Activated B cell treated with CpG ODN at 0.5 μM for 24 hours (primary cell): ENCODE results near the gene CBY1. TPM values are rescaled to one million over a fixed set of nuclear protein-coding genes. Genes with fewer than 3 reads are reported as not detected.

Experiments
- ATAC-seq: fragments of 200-7000 bp; cut with Tn5 transposase; one replicate; pipeline ENCODE4 v1.10.0; 2021; ENCODE audit warnings: low read depth, mild to moderate bottlenecking, moderate library complexity
- CTCF ChIA-PET: fragments of 350-600 bp; sonication (Branson Sonifier 250); formaldehyde crosslinking; loops from one replicate; lab custom pipeline; 2021; ENCODE audit warnings: antibody characterized with exemption; lab: Charles Lee
- POLR2A ChIA-PET: fragments of 350-600 bp; sonication (Branson Sonifier 250); formaldehyde crosslinking; loops from one replicate; lab custom pipeline; 2021; ENCODE audit warnings: antibody characterized with exemption; lab: Charles Lee
- DNase-seq: peaks from one replicate; pipeline ENCODE4 v3.0.0; 2022
- H3K27ac Mint-ChIP-seq: one replicate; pipeline ENCODE4 v1.8.0; 2020; ENCODE audit warnings: mixed read lengths
- H3K27me3 Mint-ChIP-seq: one replicate; pipeline ENCODE4 v1.8.0; 2021; ENCODE audit warnings: mixed read lengths
- H3K36me3 Mint-ChIP-seq: one replicate; pipeline ENCODE4 v1.8.0; 2021; ENCODE audit warnings: low read depth, mixed read lengths
- H3K4me1 Mint-ChIP-seq: one replicate; pipeline ENCODE4 v1.8.0; 2021; ENCODE audit warnings: mixed read lengths
- H3K4me3 Mint-ChIP-seq: one replicate; pipeline ENCODE4 v1.8.0; 2020; ENCODE audit warnings: mild to moderate bottlenecking, mixed read lengths
- H3K9me3 Mint-ChIP-seq: one replicate; pipeline ENCODE4 v1.8.0; 2020; ENCODE audit warnings: mixed read lengths
- CTCF ChIP-seq: fragments of 200-600 bp; IDR thresholded peaks from one replicate; pipeline ENCODE4 v1.8.0; 2022; ENCODE audit warnings: antibody characterized with exemption, mild to moderate bottlenecking
- intact Hi-C: fragments of 100-400 bp; cut with micrococcal nuclease; formaldehyde crosslinking; loops from one replicate; pipeline ENCODE4 v1.15.1; 2024
- total RNA-seq: library from RNA; stranded (reverse); gene quantifications from 2 replicates; pipeline ENCODE4 v1.2.3, GENCODE V29; 2022

The CBY1 gene
- total RNA-seq, 1 donor from 2014 or later = 14.1 TPM

- H3K4me1 Mint-ChIP-seq = peaks cover 69% of the 10 kb centered on the region
- peaks cover 75% of the 10 kb centered on the region for H3K36me3 Mint-ChIP-seq
- ChIA-PET CTCF (no interaction called here), POLR2A (no interaction called here)
- H3K9me3 Mint-ChIP-seq = no peaks in the 10 kb centered on the region
- H3K27ac Mint-ChIP-seq = no peak overlapping the region
- no peak for ATAC-seq
- H3K4me3 Mint-ChIP-seq = no peak overlapping the region
- no peak for TF ChIP-seq CTCF
- intact Hi-C loops = no loop called here
- no peak for DNase-seq
- no peaks in the 10 kb centered on the region for H3K27me3 Mint-ChIP-seq
These were observed 56.2 kb downstream of the CBY1 start for GRCh38 chr22:38712486-38713207.

GRCh38 chr22:38713921-38714320 is 57.5 kb downstream of the CBY1 start:
- ChIA-PET CTCF (no interaction called here), POLR2A (interaction anchor here (1.4 kb wide), 1 partner anchor 11 kb away, joined by 5 read pairs; no protein-coding TSS in a partner anchor)
- no peak for DNase-seq
- H3K4me1 Mint-ChIP-seq = peaks cover 56% of the 10 kb centered on the region
- H3K27ac Mint-ChIP-seq = no peak overlapping the region
- no peak for TF ChIP-seq CTCF
- no peak overlapping the region for H3K4me3 Mint-ChIP-seq
- ATAC-seq = no peak
- H3K27me3 Mint-ChIP-seq = no peaks in the 10 kb centered on the region
- H3K36me3 Mint-ChIP-seq = peaks cover 81% of the 10 kb centered on the region
- intact Hi-C loops = no loop called here
- no peaks in the 10 kb centered on the region for H3K9me3 Mint-ChIP-seq

DNA sequence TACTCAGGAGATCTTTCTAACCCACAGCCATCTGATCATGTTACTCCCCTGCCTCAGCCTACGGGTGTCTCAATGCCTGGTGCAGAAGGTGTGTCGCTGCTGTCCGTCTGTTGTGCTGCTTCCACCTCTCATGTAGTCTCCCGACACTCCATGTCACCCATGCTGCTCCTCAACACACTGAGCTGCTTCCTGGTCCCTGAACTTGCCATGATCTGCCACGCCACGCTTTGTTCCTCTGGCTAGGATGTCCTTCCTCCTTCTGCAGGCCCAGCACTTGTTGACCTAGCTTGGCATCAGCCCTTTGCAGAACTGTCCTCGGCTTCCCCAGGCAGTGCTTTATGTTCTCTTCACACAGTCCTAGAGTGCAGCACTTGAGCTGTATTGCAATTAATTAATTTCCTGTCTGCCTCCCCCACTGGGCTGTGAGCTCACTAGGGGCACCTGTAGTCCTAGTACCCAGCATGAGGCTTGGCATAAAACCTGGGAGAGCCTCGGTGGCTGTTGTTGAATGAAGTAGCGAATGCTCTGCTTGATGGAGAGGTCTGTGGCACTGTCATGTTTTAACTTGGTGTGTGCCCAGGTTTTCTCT is 58.8 kb downstream of the CBY1 start:
- ChIA-PET CTCF (no interaction called here), POLR2A (interaction anchor here (1.4 kb wide), 2 partner anchors 9 to 25 kb away, joined by 3 to 5 read pairs; no protein-coding TSS in a partner anchor)
- no peak for TF ChIP-seq CTCF
- Mint-ChIP-seq H3K9me3 (no peaks in the 10 kb centered on the region), H3K27me3 (no peaks in the 10 kb centered on the region), H3K27ac (no peak overlapping the region), H3K4me3 (no peak overlapping the region), H3K36me3 (peaks cover 82% of the 10 kb centered on the region), H3K4me1 (peaks cover 43% of the 10 kb centered on the region)
- DNase-seq = no peak
- intact Hi-C loops = no loop called here
- no peak for ATAC-seq

DNA sequence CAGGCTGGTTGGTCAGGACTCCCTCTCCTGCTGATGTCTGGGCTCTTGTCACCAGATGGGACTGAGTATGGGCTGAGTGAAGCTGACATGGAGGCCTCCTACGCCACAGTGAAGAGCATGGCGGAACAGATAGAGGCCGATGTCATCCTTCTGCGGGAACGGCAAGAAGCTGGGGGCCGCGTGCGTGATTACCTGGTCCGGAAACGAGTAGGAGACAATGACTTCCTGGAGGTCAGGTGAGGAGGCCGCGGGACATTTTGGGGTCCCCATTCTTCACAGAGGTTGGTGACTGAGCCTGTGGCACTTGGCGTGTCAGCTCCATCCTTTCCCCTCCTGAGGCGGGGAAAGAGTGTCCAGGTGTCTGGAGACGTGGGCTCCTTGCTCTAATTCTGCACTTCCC is 59.4 kb downstream of the CBY1 start:
- Mint-ChIP-seq H3K36me3 (peaks cover 81% of the 10 kb centered on the region), H3K27me3 (no peaks in the 10 kb centered on the region)
- POLR2A ChIA-PET = interaction anchor here (1.4 kb wide), 1 partner anchor 25 kb away, joined by 3 read pairs; no protein-coding TSS in a partner anchor

More for the DNA sequence above, 59.4 kb downstream of the CBY1 start:
- TF ChIP-seq CTCF = no peak
- H3K9me3 Mint-ChIP-seq = no peaks in the 10 kb centered on the region
- H3K4me1 Mint-ChIP-seq = peaks cover 37% of the 10 kb centered on the region
- H3K27ac Mint-ChIP-seq = no peak overlapping the region
- intact Hi-C loops = no loop called here
- no peak overlapping the region for H3K4me3 Mint-ChIP-seq
- CTCF ChIA-PET = no interaction called here
- DNase-seq (no peak), ATAC-seq (no peak)
